Measurements from ENCODE around the gene CHD8.

Gene CHD8

DNA sequence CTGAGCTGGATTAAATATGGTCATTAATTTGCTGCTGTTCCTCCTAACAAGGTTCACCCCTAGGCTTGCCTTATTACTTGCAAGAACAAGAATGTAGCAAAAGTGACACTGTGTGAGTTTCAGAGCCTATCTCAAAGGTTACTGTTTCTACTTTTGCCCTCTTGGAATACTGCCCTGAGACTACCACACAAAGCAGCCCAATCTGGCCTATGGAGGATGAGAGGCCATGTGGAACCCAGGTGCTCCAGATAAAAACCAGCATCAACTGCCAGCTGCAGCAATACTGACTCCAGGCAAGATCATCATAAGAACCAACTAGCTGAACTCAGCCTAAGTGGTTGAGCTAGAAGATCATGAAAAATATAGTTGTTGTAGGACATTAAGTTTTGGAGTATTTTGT lies 49.7 kb downstream of the CHD8 start:
- Histone ChIP-seq H3K27ac (no peak overlapping the region), H3K27me3 (replicated peaks) (no peaks in the 10 kb centered on the region), H3K36me3 (replicated peaks) (peaks cover 88% of the 10 kb centered on the region), H3K4me3 (ENCODE audit: low read depth, low read length) (no peak overlapping the region)
- TF ChIP-seq, protein P1, sequence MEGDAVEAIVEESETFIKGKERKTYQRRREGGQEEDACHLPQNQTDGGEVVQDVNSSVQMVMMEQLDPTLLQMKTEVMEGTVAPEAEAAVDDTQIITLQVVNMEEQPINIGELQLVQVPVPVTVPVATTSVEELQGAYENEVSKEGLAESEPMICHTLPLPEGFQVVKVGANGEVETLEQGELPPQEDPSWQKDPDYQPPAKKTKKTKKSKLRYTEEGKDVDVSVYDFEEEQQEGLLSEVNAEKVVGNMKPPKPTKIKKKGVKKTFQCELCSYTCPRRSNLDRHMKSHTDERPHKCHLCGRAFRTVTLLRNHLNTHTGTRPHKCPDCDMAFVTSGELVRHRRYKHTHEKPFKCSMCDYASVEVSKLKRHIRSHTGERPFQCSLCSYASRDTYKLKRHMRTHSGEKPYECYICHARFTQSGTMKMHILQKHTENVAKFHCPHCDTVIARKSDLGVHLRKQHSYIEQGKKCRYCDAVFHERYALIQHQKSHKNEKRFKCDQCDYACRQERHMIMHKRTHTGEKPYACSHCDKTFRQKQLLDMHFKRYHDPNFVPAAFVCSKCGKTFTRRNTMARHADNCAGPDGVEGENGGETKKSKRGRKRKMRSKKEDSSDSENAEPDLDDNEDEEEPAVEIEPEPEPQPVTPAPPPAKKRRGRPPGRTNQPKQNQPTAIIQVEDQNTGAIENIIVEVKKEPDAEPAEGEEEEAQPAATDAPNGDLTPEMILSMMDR (IDR thresholded peaks at IDR 0.05; ENCODE audit: low read depth, low read length, missing control alignments): no peak
- in situ Hi-C loops (cut with HindIII; ENCODE audit: low pct_ligation_motif_present, low sequenced_read_pairs): no loop called here
- DNase-seq: no peak

DNA sequence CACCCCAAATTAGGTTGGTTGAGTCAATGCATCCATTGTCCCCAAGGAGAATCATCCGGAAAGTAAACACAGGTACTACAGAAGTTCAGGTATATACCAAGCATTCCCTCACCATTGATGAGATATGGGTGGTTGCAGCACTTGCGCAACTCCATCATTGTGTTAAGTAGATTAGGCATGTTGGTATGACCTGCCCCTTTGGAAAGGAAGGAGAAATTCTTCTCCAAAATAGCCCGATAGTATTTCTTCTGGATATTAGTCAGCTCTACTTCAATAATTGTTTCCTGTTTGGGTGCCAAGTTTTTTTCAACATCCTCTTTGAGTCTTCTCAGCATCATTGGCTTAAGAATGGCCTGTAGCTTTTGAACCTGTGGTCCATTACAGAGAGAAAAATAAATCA lies 50.8 kb downstream of the CHD8 start:
- in situ Hi-C loops (cut with HindIII; ENCODE audit: low pct_ligation_motif_present, low sequenced_read_pairs): no loop called here
- Histone ChIP-seq H3K27me3 (replicated peaks) (no peaks in the 10 kb centered on the region), H3K27ac (no peak overlapping the region), H3K36me3 (replicated peaks) (peaks cover 88% of the 10 kb centered on the region), H3K4me3 (ENCODE audit: low read depth, low read length) (no peak overlapping the region)
- DNase-seq: no peak
- TF ChIP-seq, protein P1 (IDR thresholded peaks at IDR 0.05; ENCODE audit: low read depth, low read length, missing control alignments): no peak

DNA sequence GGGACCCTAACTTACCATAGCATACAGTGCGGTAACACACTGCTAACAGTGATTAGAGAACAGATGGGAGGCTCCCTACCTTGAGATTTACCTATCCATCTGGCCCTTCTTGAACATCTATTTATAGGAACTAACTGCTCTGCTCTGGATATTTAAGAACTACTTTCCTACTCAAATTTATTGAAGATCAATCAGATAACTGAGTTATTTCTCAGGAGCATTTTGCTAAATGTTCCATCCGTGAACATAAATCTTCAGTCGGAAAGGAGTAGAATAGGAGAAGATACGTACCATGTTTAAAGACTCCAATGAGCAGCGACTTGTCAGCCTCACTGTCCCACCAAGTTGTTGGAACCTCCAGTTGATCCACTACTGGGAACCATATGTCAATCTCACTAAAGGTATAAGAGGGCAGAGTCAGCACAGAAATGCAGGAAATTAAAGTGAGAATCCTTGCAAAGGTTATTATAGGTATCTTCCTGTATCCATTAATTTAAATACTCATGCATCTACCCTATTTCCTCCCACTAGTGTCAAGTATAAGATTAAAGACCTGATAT lies 56.5 kb downstream of the CHD8 start:
- Histone ChIP-seq H3K27me3 (replicated peaks) (no peaks in the 10 kb centered on the region), H3K36me3 (replicated peaks) (peaks cover 92% of the 10 kb centered on the region), H3K27ac (no peak overlapping the region), H3K4me3 (ENCODE audit: low read depth, low read length) (no peak overlapping the region)
- TF ChIP-seq, protein P1 (IDR thresholded peaks at IDR 0.05; ENCODE audit: low read depth, low read length, missing control alignments): no peak
- DNase-seq: no peak
- in situ Hi-C loops (cut with HindIII; ENCODE audit: low pct_ligation_motif_present, low sequenced_read_pairs): no loop called here

DNA sequence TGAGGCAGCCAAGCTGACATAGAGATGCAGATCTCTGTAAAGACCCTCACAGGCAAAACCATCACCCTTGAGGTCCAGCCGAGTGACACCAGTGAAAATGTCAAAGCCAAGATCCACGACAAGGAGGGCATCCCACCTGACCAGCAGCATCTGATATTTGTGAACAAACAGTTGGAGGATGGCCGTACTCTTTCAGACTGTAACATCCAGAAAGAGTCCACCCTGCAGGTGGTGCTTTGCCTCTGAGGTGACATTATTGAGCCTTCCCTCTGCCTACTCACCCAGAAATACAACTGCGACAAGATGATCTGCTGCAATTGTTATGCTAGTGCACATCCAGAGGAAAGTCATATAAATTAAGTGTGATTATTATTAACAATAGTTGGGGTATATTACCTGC lies 57.0 kb downstream of the CHD8 start:
- TF ChIP-seq, protein P1 (IDR thresholded peaks at IDR 0.05; ENCODE audit: low read depth, low read length, missing control alignments): no peak
- no peak for DNase-seq
- Histone ChIP-seq H3K36me3 (replicated peaks) (peaks cover 93% of the 10 kb centered on the region), H3K4me3 (ENCODE audit: low read depth, low read length) (no peak overlapping the region), H3K27me3 (replicated peaks) (no peaks in the 10 kb centered on the region), H3K27ac (no peak overlapping the region)
- in situ Hi-C loops (cut with HindIII; ENCODE audit: low pct_ligation_motif_present, low sequenced_read_pairs): no loop called here

DNA sequence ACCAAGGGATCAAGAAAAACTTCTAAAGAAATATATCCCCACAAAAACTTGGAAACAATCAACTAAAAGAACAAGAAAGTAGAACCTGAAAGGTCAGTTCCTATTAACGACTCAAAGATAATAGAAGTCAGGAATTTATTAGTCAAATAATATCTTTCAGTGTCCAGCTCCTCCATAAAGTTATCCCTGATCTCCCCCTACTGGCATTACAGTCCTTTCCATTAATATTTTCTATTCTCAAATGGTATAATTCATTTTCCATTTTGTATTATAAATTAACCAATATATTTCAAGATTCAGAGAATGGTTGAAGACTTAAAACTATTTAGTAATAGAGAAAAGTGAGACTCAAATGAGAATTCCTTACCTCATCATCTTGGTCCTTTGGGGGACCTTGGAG lies 60.5 kb downstream of the CHD8 start:
- Histone ChIP-seq H3K36me3 (replicated peaks) (peaks cover 91% of the 10 kb centered on the region), H3K27me3 (replicated peaks) (no peaks in the 10 kb centered on the region), H3K27ac (no peak overlapping the region), H3K4me3 (ENCODE audit: low read depth, low read length) (no peak overlapping the region)
- TF ChIP-seq, protein P1 (IDR thresholded peaks at IDR 0.05; ENCODE audit: low read depth, low read length, missing control alignments): no peak
- in situ Hi-C loops (cut with HindIII; ENCODE audit: low pct_ligation_motif_present, low sequenced_read_pairs): no loop called here
- DNase-seq: no peak
